NCI-H2196 (cell line): ENCODE measurements around the gene ADGRB2.

ENCODE experiments used
- DNase-seq: peaks from one replicate; lab custom pipeline; 2025; ENCODE audit not compliant: unreplicated experiment; lab: John Stamatoyannopoulos, UW

Gene ADGRB2

DNA sequence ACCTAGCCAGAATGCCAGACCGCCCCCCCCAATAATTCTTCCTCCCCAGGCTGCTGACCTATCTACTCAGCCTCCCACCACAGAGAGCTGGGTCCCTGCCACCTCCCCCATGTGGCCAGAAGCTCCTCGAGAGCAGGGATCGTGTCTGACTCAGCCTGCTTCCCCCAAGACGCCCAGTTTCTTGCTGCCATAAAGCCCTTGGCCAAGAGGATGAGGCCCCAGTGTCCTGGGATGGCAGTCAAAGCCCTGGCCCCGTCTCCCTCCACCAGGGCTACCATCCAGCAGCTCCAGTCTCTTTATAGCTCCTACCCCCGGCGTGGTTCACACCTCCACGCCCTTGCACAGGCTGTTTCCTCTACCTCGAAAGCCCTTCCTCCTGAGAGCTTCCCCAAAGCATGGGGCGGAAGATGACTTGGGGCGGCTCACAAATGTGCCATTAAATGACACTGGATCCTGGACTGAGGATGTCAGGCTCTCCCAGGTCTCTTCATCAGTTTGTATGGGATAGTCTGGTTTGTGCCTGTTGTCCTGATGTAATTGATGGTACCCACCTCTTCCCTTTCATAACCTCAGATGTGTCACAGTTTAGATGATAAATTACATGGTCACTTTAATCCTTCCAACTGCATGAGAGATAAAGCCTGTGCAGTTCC lies 13.2 kb downstream of the ADGRB2 start:
- DNase-seq, result no peak

DNA sequence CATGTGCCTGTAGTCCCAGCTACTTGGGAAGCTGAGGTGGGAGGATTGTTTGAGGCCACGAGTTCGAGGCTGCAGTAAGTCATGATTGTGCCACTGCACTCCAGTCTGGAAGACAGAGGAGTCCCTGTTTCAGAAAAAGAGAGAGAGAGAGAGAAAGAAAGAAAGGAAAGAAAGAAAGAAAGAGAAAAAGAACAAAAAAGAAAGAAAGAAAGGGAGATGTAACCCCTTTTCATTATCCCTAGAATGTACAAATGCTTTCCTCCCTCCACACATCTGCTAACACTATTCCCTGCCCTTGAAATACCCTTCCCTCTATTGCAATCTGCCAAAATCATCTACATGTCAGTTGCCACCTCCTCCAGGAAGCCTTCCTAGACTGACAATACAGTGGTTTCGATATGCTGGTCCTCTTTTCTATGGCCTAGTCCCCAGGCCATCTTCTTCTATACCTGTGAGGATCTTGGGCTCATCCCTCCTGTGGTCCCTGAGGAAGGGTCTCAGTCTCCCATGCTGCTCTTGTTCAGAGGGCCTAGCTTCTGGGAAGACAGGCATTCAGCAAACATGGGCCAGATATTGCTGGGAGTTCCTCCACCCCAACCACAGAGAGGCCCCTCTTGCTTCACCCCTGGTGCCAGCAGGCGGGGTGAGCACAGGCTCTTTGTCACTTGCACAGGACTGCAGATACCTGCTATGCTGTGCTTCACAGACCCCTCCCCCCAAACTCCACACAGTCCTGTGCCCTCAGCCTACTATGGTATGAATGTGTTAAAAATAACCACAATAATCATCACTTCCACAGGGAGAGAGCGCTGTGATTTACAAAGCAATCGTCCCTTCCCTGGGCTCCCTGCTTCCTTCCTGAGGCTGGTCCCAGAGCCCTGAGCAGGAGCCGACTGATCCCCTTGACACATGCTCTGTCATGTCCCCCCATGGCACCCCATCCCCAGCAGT lies 14.1 kb downstream of the ADGRB2 start:
- DNase-seq, result no peak

DNA sequence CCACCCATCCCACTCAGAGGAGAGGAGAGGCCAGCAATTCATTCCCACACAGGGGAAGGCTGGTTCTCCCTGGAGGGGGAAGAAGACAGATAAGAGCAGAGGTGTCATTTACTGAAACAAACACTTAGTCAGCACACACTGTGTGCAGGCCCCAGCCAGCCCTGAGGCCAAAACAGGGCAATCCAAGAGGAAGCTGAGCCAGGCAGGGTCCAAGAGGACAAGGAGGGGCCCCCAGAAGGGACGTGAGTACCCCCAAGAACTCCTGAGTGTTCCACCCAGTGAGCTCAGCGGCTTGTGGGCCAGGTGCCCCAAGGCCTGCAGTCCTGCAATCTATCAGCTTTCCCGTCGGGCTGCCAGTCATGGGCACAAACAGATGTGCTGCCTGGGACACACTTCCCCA lies 15.8 kb downstream of the ADGRB2 start:
- DNase-seq, result no peak

DNA sequence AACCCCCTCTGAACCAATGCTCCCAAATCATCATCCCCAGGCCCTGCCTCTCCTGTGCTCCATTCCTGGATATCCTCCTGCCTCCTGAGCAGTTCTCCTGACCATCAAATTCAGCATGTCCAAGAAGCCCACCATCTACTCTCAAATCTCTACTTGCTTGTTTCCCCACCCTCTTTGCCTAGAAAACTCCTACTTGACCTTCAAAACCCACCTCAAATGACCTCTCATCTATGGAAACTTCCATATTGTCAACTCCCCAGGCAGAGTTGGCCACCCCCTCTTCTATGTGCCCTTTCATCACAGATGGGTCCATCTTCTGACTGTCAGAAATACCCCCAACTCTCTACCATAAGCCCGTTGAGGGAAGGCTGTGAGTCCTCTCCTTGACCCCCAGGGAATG lies 16.8 kb downstream of the ADGRB2 start:
- no peak for DNase-seq

DNA sequence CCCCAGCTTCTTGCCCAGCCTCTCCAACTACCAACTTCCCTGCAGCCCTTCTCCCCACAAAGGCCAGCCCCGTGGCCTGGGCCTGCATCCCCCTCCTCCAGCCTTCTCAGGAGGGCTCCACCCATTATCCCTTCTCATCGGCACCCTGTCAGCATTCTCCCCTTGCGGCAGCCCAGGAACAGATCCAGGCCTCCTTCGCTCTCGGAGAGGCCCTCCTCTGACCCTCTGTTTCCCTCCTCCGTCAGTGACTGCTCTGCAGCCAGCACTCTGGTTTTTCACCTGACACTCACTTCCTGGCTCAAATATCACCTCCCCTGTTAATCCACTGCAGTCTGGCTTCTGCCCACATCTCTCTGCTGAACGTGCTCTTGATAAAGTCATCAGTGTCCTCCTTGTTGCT lies 17.5 kb downstream of the ADGRB2 start:
- DNase-seq, result peak; percentile 31

DNA sequence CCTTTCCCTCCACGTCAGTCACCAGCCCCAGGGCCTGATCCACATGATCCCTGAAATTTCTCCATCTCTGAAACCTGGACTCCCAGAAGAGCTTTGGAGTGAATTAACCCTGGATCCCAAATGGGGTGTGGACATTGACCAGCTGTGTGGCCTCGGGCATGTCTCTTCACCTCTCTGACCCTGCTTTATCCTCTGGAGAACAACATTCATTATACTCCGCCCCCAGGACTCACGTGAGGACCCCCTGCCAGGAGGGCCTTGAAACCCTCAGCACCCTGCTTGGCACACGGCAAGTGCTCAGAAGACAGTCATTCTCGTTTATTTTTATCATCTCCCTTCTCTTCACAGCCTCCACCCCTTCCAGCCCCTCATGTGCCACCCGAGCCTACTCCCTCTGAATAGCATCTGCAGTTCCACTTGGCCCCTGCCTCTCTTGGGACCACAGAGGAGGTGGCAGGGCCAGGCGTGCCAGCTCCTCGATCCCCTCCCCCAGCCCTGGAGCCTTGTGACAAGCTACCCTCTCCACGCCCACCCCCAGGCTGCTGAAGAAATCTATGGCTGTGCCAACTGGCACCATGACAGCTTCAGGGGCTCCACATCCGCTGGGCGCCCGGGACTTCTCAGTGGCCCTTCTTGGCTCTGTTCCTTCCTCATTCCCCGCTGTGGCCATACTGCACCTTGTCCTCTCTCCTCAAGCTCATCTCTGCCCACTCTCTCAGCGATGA lies 18.0 kb downstream of the ADGRB2 start:
- DNase-seq, result peak; percentile 38

DNA sequence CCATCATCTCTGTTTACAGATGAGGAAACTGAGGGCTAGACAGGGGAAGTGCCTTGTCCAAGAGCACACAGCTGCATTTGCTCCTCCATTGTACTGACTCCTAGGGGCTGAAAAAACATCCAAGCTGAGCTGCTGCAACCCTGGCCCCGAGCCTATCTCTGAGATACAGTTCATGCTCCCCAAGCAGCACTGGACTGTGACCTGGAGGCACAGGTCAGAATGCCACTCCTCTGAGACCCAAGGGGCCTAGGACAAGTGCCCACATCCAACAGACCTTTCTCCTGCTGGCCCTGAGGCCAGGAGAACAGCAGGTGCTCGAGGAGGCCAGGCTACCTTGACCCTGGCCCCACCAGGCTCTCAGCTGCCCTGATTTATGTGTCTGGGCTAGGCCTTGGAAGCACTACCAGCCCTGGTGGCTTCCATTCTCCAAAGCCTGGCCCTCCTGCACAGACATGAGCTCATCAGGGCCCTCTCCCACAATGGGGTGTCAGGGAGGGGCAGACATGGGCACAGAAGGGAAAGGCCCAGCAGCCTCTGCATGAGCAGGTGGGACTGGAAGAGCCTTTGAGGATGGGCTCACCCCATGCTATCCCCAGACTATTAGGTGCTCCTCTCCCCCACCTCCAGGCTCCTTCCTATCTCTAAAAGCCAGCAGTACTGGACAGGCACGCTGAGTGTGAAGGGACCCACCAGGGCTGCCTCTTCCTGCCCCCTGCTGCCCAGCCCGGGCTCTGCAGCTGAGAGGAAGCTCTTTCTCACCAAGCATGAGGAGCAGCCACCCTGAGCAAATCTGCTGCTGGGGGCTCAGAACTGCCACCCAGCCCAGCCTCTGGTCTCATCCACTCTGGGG lies 18.8 kb downstream of the ADGRB2 start:
- DNase-seq, result peak; percentile 80

DNA sequence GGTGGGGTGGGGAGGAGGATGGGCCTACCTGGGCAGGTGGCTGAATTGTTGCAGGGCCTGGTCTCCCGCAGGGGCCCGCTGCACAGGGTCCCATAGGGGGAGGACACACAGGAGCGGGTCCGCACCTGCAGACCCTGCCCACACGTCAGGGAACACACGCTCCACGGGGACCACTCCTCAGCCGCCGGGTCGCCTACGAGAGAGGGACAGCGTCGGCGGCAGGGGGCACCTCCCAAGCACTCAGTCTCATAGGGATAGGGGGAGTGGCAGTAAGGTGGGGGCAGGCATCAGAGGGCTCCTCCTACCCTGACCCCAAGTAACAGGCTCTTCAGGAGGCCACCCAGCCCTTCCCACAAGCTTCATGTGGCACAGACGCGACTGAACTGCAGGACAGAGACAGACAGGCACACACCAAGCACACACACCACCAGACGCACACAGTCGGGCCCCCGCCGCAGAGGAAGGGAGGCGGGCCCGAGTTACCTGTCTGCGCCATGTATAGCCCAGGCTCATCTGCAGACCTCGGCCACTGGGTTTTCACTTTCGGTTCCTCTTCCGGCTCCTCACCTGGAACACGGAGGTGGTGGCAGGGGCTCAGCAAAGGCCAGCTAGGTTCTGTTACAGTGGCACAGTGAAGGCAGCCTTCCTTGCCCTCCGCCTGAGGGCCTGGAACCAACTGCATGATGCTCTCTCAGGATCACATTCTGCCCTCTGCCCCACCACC lies 19.8 kb downstream of the ADGRB2 start:
- DNase-seq, result no peak

DNA sequence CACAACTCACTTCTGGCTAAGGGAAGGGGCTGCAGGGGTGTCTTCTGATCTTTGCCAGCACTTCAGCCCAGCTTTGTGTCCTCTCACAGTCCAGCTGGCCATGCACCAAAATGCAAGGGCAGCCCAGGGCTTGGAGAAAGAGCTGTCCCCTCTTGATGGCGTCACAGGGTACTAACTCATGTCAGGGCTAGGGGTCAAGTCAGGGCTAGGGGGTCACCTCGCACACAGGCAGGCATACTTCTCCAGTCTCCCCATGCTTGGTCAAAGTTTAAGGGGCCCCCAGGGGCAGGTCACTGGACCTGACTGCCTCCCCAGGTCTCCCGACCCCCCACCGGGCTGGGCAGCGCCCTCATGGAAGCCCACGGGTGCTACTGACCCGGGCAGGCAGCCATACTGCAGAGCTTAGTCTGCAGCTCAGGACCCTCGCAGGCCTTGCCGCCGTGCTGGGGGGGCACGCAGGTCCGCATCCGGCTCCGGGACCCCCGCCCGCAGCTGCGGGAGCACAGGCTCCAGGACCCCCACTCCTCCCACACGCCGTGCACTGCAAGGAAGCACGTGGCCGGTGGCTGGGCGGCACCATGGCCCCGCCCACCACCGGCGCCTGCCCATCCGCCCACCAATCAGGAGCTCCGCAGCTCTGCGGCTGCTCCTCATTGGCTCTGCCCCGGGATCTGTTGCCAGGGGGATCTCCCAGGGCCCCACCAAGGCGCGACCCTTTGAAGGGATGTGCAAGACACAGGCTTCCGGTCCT lies 21.5 kb downstream of the ADGRB2 start:
- DNase-seq, result no peak

DNA sequence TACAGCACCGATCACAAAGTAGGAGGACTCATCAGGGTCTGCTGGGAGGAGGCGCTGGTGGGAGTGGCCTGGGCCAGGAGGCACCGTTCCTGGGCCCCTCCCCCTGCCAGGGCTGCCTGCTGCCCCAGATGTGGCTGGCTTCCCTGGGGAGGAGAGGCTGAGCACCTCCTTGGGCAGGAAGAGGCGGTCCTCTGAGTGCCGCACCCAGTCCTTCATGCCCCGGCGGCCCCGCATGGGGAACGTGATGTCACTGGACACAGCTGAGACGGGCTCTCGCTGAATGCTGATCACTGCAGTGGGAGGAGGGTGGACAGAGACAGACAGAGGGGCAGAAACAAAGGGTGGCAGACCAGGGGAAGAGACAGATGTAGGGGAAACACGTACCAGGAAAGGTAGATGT lies 24.8 kb downstream of the ADGRB2 start:
- no peak for DNase-seq

DNA sequence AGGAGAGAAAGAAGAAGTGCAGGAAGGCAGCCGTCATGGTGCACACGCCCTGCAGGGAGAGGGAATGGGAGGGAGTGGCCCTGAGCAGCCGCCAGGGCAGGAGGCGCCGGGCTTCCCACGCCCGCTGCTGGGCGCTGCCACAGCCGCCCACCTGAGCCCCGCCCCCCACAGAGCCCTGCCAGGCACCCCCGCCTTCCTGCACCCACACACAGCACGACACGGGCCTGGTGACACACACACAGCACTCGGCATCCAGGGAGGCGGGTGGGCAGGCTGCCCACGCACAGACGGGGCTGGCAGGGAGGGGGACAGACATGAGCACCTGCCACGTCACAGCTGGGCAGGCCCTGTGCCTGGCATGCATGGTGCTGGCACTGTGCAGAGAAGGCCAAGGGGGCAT lies 27.5 kb downstream of the ADGRB2 start:
- no peak for DNase-seq

DNA sequence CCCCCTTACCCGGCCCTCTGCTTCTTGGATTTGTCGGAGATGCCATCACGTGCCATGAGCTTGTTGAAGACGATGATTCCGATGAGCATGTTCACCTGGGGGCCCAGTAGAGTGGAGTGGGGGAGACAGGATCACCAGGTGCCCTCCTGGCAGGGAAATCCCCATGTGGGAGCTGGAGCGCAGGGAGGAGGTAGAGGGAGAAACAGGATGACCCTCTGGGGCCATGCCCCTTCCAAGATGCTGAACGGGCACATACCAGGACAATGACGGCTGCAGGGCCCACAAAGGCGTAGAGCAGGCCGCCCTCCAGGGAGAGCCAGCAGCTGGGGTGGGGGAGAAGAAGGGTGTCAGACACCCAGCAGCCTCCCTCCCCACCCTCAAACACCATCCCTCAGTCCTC lies 28.6 kb downstream of the ADGRB2 start:
- DNase-seq, result no peak

DNA sequence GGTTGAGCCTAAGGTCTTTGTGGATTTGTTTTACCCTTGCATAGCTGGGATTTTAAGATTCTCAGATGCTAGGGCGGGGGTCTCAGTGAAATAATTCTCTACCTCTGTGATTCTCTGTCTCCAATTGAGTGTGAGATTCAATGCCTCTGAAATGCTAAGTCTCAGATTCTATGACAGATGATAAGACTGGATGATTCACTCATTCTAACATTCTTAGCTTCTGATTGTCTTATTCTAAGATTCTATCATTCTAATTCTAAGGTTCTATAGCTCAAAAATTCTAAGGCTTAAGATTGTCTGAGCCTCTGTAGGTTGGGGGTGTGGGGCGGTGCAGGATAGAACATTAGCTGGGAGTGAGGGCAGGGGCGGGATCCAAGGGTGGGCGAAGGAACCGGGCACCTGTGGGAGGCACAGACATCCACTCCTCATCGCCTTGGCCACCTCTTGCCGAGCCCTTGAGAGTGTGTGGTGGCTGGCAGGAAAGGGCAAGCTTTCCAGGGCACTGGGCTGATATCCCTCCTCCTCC lies 29.5 kb downstream of the ADGRB2 start:
- no peak for DNase-seq

DNA sequence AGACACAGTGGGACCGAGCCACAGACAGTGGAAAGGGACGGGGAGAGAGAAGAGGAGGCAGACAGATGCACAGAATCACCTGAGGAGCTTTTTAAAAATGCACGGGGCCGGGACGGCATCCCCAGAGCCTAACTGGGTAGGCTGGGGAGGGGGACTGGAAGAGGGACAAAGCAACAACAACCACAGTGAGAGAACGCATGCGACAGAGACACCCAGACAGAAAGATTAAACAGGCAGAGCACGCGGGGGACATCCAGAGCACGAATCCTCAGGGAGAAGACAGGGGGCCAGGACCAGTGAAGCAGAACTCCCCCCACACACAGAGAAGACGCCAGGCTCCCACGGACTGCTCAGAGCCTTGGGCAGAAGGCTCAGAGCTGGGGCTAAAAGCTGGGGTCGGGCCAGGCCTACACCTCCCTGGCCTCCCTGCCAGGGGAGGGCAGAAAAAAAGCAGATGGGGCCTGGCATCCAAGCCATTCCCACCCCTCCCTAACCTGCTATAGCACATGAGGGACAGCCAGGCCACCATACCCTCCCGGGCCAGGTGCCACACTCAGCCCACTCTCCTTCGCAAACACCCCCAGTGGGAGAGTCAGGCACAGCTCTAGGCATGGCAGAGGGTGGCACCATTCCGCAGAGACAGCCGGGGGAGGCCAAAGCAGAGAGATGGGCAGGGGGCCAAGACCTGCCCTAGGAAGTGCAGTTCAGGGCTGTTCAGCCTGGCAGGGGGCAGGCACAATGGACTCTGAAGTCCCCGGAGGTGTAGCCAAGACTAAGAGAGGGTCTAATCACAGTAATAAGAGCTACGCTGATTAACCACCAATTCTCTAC lies 30.5 kb downstream of the ADGRB2 start:
- DNase-seq, result peak; percentile 13

DNA sequence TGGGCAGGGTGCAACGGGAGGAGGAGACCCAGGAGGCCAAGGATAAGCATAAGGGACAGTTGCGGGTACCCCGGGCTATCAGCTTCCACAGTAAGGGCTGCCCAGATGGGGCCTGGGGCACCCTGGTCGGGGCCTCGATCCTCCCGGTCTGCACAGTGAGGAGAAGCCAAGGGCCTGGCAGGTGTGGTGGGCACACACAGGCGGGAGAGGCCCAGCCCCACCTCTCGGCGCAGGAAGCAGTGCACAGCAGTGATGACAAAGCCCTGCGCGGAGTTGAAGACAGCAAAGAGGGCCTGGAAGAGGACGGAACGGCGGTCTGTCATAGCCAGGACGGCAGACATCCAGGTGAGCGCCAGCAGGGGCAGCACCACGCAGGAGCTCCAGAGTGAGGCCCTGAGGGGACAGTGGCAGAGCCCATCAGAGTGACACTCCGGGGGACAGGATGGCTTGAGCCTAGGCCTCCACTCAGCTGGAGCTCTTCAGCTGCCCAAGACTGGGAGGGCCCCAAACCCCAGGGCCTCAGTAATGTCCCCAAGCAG lies 31.3 kb downstream of the ADGRB2 start:
- DNase-seq, result no peak

DNA sequence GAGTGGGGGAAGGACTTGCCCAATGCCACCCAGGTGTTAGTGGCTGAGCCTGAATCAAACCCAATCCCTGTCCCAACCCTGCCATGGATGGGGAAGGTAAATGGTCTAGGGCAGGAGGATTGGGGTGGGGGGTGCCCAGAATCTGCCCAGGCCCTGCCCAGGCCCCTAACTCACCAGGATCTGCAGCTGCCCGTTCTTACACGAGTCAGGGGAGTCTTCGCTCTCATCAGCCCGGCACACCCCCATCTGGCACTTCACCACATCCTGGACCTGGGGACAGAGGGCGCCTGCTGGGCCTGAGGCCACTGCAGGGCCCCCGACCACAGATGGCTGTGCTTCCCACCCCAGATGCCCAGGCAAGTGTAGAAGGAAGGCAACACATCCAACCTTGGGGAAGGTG lies 31.8 kb downstream of the ADGRB2 start:
- no peak for DNase-seq

DNA sequence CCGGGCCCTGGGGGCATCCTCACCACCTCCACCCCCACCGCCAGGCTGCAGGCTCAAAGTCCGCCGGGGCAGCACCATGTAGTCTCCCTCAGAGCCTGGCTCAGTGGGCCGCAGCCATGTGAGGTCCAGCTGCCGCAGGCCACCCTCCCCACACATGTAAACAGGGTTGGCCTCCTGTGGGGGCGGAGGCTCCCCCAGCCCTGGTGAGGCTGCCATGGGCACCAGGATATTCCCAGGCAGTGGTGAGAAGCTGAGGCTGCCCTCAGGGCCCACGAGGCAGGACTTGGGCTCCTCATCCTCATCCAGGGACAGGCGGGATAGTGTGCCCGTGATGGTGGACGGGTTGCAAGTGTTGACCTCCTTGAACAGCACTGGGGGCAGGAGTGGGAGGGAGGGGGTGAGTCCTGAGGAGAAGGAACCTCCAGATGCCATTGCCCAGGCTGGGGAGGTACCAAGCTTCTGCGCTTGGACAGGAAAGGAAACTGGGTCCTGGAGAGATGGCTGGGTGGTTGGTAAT lies 33.0 kb downstream of the ADGRB2 start:
- DNase-seq, result no peak
